ENCODE data around the gene TRERF1. TPM values are rescaled to one million over a fixed set of nuclear protein-coding genes. Genes with fewer than 3 reads are reported as not detected.

The TRERF1 gene
- total RNA-seq, 1 donor from 2014 or later = 3.3 TPM

DNA sequence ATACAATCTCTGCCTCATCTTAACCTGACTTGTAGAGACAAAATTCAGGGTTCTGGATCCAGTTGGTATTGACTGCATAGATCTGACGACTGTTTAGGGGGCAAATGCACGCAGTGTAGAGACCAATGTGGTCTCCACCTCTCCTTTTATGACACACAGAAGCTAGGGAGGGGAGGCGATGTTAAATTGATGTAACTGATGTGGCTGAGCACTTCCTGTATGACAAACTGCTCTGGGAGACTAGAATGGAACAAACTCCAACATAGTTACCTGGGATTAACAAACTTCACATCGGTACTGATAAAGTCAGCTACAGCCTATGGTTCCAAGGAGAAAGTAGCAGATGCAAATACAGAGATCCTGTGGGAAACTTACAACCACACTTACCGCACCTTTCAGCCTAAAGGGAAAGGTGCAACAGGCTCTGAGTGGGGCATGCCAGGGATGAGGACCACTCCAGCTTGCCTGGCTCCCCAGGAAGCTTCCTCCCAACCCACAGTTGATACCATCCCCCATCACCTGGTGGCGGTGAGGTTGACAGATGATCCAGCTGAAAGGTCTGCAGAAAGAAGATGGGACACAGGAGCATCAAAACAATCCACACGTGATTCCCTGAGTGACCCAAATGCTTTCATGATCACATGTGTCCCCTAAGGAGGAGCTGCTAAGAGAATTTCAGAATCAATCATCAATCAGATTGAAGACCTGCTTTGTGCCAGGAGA, 173.4 kb downstream of the TRERF1 start:
- no peak for DNase-seq (ENCODE audit: low spot score)

GRCh38 chr6:42276034-42276890, 175.5 kb downstream of the TRERF1 start:
- no peak for DNase-seq (ENCODE audit: low spot score)

GRCh38 chr6:42275376-42276033, 176.2 kb downstream of the TRERF1 start:
- peak; percentile 78 for DNase-seq (ENCODE audit: low spot score)

- DNase-seq (ENCODE audit: low spot score) = no peak
Observed at GRCh38 chr6:42274898-42275297, 176.8 kb downstream of the TRERF1 start.

- no peak for DNase-seq (ENCODE audit: low spot score)
Observed at GRCh38 chr6:42271834-42272805, 179.6 kb downstream of the TRERF1 start.

- no peak for DNase-seq (ENCODE audit: low spot score)
Observed at GRCh38 chr6:42269974-42270510, 181.7 kb downstream of the TRERF1 start.

DNA sequence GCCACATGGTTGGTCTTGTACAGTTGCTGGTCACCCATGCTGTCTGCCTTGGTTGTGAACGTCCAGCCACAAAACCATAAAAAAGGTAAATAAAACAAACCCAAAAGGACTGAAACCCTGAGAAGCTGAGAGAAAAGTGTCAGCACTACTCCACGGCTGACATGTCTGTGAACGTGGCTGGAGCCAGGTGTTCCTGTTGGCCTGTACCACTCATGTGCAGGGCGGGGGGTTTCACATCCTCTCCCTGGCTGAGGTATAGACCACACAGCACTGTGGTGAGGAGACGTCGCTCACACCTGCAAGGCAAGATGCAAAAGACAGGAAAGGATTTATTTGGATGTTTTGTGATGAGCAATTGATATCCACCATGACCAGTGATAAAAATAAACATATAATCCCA, 182.2 kb downstream of the TRERF1 start:
- no peak for DNase-seq (ENCODE audit: low spot score)

- no peak for DNase-seq (ENCODE audit: low spot score)
Observed at GRCh38 chr6:42268835-42269204, 182.9 kb downstream of the TRERF1 start.

- DNase-seq (ENCODE audit: low spot score) = no peak
Observed at GRCh38 chr6:42268016-42268834, 183.5 kb downstream of the TRERF1 start.

GRCh38 chr6:42266538-42266937, 185.2 kb downstream of the TRERF1 start:
- no peak for DNase-seq (ENCODE audit: low spot score)

DNA sequence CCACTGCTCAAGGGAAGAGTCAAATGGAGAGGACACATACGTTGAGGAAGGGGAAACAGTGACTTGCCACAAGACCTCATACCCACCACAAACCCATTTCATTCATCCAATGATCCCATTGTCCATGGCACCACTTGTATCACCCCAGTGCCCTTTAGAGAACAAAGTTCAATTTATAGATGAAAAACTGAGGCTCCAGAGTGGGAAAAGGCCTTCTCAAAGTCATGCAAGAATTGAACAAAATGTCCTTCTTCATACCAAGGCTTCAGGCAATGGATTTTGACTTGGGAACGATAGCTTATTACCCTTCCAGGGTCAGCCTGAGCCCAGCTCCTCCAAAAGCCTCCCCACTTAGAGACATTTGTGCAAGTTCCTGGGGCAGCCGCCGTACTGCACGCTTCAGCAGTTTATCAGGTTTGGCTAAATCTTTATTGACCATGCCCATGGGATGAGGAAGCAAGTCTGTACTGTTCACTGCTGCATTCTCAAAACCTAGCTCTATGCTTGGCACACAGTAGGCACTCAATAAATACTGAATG, 186.8 kb downstream of the TRERF1 start:
- no peak for DNase-seq (ENCODE audit: low spot score)

DNA sequence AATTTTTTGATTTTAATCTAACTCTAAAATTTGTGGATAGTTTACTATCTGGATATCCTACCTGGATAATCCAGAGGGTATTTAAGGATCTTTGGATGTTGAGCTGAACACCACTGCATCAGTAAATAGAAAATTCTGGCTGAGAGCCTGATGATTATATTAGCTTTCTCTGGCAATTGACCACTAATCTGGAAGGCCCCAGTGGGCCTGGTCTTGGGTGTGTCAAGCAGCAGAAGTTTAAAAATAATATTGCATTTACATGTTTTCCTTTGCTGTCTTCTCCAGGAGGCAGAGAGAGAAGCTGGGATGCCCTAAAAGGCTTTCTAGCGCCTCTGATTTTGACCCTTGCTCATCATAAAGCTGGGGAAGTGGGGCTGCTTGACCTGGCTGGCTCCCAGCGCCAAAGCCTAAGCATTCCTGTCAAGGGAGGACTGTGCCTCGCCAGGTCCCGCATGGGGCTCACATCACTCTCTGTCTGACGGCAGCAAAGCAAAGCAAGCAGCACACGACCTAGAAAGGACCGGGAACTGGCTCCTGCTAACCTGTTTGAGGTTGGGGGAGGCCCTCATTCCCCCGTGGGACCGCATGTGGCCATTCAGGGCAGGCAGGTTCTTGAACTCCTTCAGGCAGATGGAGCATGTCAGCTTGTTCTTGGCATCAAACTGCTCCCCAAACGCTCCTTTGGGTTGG, 187.4 kb downstream of the TRERF1 start:
- no peak for DNase-seq (ENCODE audit: low spot score)

DNA sequence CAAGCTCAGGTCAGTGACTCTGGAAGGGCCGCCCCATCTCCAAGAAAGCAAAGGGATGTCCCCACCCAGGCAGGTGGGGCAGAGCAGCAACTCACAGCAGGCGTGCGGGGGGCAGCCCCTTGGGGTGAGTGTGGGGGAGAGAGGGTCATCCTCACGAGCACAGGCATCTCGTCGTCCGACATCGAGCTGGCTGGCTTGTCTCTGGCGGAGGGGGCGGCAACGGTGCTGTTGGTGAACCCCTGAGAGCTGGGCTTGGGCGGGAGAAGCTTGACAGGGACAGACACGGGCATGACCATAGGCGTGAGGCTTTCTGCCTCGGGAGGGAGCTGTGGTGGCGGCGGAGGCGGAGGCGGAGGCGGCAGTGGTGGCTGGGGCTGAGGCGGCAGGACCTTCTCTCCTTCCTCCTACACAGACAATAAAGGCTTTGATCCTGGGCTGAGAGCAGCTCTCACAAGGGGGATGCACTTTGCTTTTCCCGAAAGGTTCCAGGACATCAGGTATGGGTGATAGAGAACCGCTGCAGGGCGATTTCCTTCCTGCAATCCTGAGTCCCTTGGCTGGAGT, 188.5 kb downstream of the TRERF1 start:
- peak; percentile 81 for DNase-seq (ENCODE audit: low spot score)

DNA sequence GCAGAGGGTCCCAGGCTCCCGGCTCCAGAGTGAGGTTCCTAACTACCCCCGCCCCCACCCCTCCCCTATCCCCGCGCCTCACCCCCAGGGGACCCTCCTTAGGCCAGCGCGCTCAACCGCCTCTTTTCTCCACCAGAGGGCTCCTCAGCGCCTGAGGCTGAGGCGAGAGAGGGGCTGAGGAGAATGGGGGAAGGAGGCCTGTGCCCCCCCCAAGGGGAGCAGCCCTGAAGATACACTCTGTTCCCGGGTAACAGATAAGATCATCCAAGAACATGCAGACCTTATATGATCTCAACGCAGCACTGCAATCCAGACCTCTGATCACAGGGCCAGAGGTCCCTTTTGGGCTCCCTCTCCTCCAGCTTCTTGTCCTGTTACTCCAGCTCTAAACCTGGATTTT, 190.8 kb downstream of the TRERF1 start:
- peak; percentile 79 for DNase-seq (ENCODE audit: low spot score)

- DNase-seq (ENCODE audit: low spot score) = peak; percentile 89
Observed at GRCh38 chr6:42260396-42260888, 191.3 kb downstream of the TRERF1 start.

DNA sequence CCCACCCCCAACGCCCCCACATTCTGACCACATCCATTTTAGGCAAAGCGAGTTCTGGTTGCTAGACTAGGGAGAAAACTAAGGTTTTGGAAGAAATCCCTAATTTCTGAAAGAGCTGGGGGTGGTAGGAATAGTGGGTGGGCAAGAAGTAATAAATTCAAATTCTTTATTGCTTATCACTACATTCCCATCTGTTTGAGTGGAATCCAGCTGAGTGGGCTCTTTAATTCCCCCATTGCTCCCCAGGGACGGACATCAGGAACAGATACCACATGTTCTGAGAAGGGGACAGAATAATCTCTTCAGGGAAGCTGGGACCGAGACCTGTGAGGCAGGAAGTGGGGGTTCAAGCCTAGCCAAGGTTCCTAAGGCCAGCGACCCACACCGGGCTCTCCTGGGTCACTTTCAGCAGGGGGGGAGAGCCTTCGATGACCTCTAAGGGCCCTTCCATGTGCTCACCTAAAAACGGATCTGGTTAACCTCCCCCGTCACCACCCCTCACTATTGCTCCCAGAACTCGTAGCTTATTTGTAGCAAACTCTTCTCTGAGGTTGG, 191.8 kb downstream of the TRERF1 start:
- DNase-seq (ENCODE audit: low spot score) = peak; percentile 16

DNA sequence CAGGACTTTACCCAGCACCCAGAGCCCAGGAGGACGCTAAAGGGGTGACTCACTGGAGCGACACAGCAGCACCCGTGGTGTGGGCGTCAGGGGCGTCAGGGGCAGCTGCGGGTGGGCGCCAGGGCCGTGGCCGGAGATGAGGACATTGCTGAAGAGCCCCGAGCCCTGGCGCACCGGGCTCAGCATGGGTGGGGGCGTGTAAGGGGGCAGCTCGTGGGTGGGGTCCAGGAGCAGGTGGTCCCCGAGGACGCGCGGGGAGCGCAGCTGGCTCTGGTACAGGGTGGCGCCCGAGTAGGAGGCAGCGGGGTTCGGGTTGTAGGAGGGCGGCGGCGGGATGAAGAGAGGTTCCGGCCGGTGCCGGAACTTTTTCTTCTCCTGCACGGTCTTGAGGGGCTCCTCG, 192.4 kb downstream of the TRERF1 start:
- DNase-seq (ENCODE audit: low spot score) = peak; percentile 83

GRCh38 chr6:42257614-42258013, 194.1 kb downstream of the TRERF1 start:
- DNase-seq (ENCODE audit: low spot score) = peak; percentile 16

Data from mesenteric fat pad (tissue), 1 donor.